Jurkat, Clone E6-1 (cell line): Measurements from ENCODE around the gene UFM1.
A peak's percentile ranks its signal among the peaks of the same experiment; 100 is the strongest.
"Not testable (repeated sequence)": the region's sequence is repeated elsewhere in the genome, so short reads cannot be mapped to it uniquely, and the experiment has no call there.

Experiments
- DNase-seq: peaks from one replicate; pipeline ENCODE4 v3.0.0-alpha.2; 2011; ENCODE audit warnings: low read depth, low spot score
- H3K4me3 ChIP-seq: 2 replicates; pipeline ENCODE4 v1.5.1; 2011; ENCODE audit warnings: mild to moderate bottlenecking, low read length, control low read depth, moderate library complexity

UFM1 gene

DNA sequence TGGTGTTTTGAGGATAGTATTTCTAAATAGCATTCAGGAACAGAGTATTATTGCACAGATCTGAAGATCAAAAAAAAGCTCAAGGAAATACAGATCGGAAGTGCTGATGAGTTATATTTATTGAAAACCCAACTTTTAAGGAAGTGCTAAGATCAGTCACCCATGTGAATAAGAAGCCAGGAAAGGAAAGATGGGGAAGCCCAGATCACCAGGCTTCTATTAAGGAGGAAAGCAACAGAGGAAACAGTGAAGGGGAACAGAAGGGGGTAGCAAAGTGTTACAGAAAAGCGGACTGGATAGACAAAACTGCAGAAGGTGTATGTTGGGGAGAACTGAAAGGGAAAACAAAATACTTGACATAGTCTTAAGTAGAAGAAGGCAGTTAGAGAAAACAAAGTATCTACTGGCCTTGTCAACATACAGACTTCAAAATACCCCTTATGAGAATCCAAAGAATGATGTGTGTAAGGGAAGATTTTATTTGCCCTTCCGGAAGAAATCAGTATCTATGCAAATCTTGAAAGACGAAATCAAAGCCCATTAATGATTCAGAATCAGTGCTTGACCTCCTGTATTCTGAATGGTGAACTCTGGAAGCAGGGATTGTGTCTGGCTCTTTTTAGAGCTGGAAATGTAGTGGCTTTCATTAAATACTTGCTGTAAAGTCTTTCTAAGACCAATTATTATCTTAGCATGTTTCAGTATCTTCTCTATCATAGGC is 12.1 kb downstream of the UFM1 start:
- no peak for DNase-seq
- no peak overlapping the region for H3K4me3 ChIP-seq

DNA sequence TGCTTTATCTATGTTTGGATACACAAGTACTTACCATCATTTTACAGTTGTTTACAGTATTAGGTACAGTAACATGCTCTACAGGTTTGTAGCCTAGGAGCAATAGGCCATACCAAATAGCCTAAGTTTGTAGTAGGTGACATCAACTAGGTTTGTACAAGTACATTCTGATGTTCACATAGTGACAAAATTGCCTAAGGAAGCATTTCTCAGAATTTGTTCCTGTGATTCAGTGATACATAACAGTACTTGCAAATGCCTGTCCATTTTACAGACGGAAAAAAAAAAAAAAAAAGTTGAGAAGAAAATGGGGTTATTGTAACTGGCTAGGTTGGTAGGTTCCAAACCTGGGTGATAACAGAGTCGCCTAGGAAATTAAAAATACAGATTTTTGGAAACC is 13.6 kb downstream of the UFM1 start:
- H3K4me3 ChIP-seq, result no peak overlapping the region
- no peak for DNase-seq

DNA sequence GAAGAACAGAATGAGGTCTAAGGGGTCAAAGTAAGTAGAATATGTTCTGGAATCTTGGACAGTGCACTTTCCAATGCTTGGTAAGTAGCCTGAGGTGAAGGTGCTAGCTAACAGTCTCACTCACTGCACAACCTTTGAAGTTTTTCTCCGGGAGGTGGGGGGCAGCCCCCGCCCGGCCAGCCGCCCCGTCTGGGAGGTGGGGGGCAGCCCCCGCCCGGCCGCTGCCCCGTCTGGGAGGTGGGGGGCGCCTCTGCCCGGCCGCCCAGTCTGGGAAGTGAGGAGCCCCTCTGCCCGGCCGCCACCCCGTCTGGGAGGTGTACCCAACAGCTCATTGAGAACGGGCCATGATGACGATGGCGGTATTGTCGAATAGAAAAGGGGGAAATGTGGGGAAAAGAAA is 14.1 kb downstream of the UFM1 start:
- DNase-seq, H3K4me3 ChIP-seq: not testable (repeated sequence)

DNA sequence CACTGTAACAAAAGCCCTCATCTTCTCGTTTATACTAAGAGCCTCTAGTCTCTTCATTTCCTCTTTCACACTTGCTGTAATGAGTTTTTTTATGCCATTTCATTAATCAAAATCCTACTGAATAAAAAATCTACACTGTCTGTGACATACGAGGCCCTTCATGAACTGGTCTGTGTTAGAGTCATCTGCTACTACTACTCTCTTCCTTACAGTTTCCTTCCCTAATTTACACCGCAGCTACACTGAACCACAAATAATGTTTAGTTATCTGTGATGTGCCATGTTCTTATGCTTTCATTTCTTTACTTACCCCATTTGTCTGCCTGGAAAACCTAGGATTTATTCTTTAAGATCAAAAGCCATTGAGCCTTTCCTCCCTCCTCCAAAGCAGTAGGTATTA is 16.0 kb downstream of the UFM1 start:
- H3K4me3 ChIP-seq, result no peak overlapping the region
- no peak for DNase-seq

DNA sequence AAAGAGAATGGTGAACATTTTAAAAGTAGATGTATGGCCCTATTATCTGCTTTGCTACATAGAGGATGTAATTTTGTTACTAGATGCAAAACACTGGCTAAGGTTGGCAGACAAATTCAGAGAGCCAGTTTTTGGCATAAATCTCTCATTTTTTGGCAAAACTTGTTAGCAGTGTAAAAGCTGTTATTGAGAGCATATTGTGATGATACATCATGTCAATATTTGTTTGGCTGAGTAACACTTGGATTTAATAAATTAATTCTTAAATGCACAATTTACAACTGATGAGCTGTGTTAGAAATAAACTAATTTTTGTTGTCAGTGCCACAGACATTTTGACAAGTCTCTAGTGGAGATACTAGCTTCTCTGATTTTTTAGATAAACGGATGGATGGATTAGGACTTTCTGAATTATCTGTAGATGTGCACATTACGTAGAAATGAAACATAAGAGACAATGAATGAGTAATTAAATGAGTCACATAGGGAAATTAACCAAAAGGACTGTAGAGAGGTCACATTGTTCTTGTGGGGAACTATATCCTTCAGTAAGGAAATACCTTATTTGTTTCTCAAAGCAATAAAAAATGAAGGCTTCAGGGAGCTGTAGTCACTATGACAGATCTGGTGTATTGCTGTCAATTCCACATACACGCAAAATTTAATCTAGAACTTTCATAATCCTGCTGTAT is 17.4 kb downstream of the UFM1 start:
- no peak overlapping the region for H3K4me3 ChIP-seq
- no peak for DNase-seq

DNA sequence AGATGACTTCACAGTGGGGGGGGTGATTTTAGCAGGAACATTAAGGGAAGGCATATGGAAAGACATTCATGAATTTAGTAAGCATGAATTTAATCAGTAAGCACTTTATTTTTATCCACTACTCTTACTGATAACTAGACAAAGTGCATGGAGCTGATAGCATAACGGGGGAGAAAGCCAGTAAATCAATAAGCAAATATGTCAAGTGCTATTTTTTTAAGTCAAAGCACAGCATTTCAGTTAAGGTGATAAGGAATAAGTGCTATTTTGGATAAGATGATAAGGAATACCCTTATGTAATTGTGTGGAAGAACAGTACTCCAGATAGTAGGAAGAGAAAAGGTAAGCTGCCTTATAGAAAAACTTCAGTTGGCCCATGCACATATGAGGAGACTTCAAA is 19.4 kb downstream of the UFM1 start:
- DNase-seq, result no peak
- no peak overlapping the region for H3K4me3 ChIP-seq

DNA sequence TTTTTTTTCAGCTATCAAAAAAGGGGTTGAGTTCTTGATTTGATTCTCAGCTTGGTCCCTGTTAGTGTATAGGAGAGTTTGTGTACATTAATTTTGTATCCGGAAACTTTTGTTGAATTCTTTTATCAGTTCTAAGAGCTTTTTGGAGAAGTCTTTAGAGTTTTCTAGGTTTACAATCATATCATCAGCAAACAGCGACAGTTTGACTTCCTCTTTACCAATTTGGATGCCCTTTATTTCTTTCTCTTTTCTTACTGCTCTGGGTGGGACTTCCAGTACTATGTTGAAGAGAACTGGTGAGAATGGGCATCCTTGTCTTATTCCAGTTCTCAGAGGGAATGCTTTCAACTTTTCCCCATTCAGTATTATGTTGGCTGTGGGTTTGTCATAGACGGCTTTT is 20.4 kb downstream of the UFM1 start:
- DNase-seq, H3K4me3 ChIP-seq: not testable (repeated sequence)

DNA sequence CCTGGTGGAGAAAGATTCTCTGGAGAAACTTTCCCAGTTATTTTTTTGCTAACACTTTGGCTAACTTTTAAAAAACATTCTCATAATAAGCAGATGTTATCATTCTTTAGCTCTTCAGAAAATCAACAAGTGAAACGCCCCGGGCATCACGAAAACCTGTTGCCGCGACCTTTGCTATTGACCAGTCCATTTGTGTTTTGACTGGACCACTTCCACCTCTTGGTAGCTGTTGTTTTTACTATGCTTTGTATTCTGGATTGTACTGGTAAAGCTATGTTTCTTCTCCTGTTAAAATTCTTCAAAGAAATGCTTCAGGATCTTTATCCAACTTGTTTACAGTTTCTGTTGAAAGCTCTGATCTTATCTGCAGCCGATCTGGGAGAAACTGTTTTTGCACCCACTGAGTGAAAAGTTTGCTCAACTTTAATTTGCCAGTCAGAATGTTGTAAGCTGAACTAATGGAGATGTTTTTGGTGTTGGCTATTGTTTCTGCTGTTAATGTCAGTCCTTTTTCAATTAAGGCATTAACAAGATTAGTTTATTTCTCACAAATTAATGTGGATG is 23.3 kb downstream of the UFM1 start:
- DNase-seq, result no peak
- H3K4me3 ChIP-seq, result no peak overlapping the region

DNA sequence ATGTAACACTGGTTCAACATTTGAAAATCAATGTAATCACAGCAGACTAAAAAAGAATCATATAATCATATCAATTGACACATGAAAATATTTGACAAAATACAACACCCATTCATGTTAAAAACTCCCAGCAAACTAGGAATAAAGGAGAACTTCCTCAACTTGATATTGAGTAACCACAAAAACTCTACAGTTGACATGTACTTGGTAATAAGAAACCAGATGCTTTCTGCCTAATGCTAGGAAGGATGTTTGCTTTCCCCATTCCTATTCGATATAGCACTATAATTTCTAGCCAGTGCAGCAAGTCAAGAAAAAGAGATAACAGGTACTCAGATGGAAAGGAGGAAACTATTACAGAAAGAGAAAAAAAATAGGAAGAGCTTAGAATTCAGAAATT is 26.9 kb downstream of the UFM1 start:
- no peak for DNase-seq
- no peak overlapping the region for H3K4me3 ChIP-seq

DNA sequence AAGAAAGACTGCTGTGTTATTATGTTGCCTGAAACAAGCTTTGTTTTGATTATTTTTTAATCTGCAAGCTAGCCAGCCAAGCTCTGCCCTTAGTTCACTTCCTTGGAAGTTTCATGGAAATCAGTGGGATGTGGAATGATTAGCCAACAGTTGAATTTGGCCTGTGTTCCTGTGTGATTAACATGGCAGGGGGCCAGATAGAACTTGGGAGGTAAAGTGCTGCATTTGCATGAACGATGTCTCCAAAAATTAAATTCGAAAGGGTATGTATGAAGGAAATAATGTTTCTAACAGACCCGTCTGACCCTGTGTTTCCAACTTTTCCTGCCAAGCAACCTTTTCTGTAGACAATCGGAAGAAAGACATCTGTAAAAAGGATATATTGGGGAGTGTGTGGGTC is 32.2 kb downstream of the UFM1 start:
- H3K4me3 ChIP-seq, result no peak overlapping the region
- no peak for DNase-seq

DNA sequence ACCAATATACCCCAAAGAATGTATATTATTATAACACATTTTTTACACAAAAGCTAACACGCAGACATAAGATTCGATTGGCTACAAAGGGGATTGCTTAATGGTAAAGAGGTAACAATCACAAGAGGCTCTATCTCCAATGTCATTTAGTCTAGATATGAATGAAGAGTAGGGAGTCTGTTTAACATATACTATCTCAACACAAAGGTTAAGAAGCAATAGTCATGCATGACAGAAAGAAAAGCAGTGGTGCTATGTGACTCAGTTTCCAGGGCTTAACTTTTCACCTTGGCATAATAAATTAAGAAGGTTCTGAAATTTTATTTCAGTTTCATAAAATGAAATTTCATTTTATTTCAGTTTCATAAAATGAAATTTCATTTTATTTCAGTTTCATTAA is 33.3 kb downstream of the UFM1 start:
- DNase-seq, result no peak
- no peak overlapping the region for H3K4me3 ChIP-seq

DNA sequence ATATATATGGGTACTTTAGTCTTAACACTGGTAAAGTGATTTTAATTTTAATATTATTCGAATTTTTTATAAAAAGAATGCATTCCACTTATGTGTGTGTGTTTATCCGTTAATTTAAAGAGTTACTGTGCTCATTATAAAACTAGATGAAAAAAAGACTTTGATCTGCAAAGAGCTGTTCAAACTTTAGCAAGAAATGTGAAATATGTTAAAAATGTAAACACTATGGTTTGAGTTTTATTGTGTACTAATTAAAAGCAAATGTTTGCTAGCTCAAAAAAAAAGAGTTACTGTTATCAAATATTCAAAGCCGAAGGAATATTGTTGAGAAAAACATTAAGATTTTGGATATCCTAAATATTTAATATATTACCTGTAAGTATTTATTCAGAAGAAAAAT is 34.5 kb downstream of the UFM1 start:
- no peak for DNase-seq
- H3K4me3 ChIP-seq, result no peak overlapping the region

DNA sequence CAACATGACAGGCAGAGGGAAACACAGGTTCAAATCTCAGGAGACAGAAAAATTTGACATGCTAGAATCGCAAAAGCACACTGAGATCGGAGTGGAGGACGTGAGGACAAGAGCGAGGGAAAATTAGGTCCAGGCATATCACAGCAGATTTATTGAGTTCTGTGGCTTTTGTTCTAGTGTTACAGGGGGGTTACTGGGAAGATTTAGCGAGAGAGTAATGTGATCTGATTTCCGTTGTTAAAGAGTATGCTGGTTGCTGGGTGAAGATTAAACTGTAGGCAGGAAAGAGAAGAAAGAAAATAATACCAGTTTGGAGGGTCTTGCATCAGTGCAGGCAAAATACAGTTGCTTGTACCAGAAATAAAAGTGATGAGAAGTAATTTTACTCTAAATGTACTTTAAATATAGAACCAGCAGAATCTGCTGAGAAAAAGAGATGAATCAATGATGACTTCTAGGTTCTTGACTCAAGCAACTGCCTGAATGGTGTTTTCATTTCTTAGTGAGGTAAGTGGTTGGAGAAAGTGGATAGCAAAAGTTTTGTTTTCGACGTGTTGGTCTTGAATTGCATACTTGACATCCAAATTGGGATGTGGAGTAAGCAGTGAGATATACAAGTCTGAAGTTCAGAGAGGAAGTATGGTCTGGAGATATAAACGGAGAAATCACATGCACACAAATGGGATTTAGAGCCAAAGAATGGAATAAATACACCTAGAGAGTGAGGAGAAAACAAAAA is 35.7 kb downstream of the UFM1 start:
- no peak for DNase-seq

DNA sequence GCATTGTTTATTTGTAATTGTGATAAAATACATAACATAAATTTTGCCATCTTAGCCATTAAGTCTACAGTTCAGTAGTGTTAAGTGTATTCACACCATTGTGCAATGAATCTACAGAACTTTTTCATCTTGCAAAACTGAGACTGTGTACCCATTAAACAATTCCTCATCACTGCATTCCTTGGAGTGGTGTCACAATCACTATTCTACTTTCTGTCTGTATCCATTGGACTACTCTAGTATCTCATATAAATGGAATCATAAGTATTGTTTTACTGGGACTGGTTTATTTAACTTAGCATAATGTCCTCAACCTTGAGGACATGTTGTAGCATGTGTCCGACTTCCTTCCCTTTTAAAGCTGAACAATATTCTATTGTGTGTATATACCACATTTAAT is 36.8 kb downstream of the UFM1 start:
- no peak overlapping the region for H3K4me3 ChIP-seq

More for the DNA sequence above, 35.7 kb downstream of the UFM1 start:
- no peak overlapping the region for H3K4me3 ChIP-seq

DNA sequence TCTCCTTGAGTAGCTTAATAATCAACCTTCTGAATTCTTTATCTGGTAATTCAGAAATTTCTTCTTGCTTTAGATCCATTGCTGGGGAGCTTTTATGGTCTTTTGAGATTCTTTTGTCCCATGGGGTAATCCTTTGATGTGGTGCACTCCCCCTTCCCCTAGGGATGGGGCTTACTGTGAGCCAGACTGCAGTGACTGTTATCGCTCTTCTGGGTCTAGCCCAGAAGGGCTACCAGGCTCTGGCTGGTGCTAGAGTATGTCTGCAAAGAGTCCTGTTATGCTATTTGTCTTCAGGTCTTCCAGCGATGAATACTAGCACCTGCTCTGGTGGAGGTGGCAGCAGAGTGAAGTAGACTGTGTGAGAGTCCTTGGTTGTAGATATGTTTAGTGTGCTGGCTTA is 41.7 kb downstream of the UFM1 start:
- DNase-seq, result no peak
- no peak overlapping the region for H3K4me3 ChIP-seq

More for the DNA sequence above, 36.8 kb downstream of the UFM1 start:
- DNase-seq, result no peak

DNA sequence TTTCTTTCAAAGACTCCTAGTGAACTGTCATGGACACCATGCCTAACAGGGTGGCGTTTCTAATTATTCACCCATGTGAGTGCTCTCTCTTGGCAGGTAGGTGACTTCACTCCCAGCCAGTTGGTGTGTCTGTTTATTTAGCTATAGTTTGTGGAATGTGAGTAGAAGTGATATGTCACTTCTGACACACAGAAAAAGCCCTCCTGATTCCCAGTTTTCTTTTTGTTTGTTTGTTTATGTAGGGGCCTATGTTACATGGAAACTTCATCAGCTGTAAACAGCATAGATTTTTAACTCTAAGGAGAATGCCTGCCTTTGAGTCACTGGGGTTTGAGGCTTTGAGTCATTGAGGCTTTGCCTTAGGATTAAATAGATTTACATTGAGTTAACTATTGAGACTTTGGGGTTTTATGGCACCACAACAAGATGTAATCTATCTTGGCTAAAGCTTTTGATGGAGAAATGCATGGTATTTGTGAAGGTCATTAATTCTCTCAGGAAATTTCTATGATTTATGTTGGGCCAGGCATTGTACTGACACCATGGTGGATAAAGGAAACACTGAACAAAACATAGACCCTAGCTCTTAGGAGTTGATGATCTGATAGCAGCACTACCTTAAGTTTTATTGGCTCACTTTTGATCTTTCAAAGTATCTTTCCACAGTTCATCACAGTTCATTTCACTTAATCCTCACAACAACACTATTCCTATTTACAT is 45.3 kb downstream of the UFM1 start:
- DNase-seq, result no peak
- no peak overlapping the region for H3K4me3 ChIP-seq

DNA sequence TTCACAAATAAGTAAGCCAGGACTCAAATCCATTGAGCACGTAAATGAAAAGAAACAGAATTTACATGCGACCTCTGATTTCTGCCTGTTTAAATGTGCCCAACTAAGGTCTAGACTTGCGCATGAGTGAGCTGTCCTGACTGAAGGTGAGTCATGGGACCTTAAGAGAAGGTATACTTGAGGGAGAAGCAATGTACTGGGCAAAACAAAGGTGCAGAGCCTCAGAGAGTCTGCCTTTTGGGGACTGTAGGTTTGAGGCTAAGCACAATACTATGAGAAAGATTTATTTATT is 45.8 kb downstream of the UFM1 start:
- DNase-seq, result no peak
- no peak overlapping the region for H3K4me3 ChIP-seq

DNA sequence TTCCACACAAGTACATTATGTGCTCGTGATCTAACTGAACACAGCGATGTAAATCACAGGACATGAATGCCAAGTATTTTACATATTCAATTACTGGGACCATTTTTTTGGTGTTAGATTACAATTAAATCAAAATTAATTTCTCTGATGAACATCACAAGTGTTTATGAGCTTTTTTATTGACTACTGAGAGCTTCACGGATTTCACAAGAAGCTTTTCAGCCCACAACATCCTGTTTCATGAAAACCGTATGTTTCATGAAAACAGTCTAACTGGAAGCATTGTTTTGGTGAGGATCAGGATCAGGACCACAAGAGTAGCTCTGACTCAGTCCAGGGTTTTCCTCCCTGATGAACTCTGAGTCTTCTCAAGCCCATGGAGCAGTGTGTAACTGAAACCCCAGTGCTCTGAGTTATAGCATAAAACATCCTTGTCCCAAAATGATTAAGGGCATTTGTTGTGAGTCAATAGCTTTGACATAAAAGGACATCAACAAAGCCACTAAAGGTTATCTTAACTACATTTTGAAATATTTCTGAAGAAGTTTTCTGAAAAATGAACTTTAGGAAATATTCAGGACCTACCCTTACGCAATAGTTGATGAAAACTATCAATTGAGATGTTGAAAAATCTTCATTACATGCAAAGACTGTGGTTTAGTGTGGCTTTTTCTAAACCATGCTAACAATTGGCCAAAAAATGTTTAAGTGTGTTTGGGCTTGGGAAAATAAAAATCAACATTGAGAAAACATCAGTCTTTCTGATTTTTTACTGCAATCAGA is 49.3 kb downstream of the UFM1 start:
- no peak overlapping the region for H3K4me3 ChIP-seq
- DNase-seq, result peak; percentile 3

DNA sequence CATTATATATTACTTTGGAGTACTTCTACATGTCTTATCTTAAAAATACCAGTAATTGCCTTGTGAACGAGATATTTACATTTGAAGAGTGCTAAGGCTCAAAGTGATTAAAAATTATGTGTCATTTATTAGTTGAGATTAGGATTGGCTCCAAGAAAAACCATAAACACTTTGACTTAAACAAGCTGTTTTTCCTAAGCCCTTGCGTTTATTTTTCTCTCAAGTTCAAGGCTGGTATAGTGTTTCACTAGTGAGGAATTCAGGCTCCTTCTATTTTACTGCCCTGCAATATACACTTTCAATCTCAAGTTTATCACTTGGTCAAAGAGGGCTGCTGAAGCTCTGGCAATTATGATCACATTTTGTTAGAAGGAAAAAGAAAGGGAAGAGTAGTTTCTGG is 49.9 kb downstream of the UFM1 start:
- no peak overlapping the region for H3K4me3 ChIP-seq
- no peak for DNase-seq
